HEK293 (cell line): ENCODE data around the gene FKBP9.

Experiments
- CTCF ChIA-PET: fragments of 350-600 bp; formaldehyde crosslinking; extraction: SDS; loops from one replicate; lab custom pipeline; 2021; ENCODE audit warnings: antibody characterized with exemption; lab: Yijun Ruan, JAX
- POLR2A ChIA-PET: fragments of 300-600 bp; formaldehyde crosslinking; extraction: SDS; loops from one replicate; lab custom pipeline; 2020; ENCODE audit warnings: antibody characterized with exemption, inconsistent platforms; lab: Yijun Ruan, JAX
- H3K27ac ChIP-seq: fragments of 200-500 bp; sonication (Bioruptor generic); 2 replicates; pipeline ENCODE4 v1.5.1; 2014; ENCODE audit warnings: low read depth, low read length, control low read depth, inconsistent platforms; ENCODE audit errors: extremely low read depth
- H3K36me3 ChIP-seq, 2 experiments: fragments of 200-500 bp in 1 of 2; sonication (Bioruptor generic) in 1 of 2; 1 replicate in 1 of 2; 2 replicates in 1 of 2; pipeline ENCODE4 v1.5.1; 2014 to 2017; ENCODE audit warnings: inconsistent platforms in 2 of 2, low read length in 2 of 2; ENCODE audit not compliant: control insufficient read depth in 2 of 2, insufficient read depth in 1 of 2
- H3K4me1 ChIP-seq: fragments of 200-500 bp; sonication (Bioruptor generic); 2 replicates; pipeline ENCODE4 v1.5.1; 2014; ENCODE audit warnings: mild to moderate bottlenecking, low read length, inconsistent platforms; ENCODE audit not compliant: control insufficient read depth, insufficient read depth
- H3K4me3 ChIP-seq: 2 replicates; pipeline ENCODE4 v1.5.1; 2011; ENCODE audit warnings: low read depth, mild to moderate bottlenecking, control low read depth, low read length, moderate library complexity
- H3K9me3 ChIP-seq: fragments of 200-500 bp; sonication (Bioruptor generic); 2 replicates; pipeline ENCODE4 v1.5.1; 2014; ENCODE audit warnings: low read depth, low read length, inconsistent platforms; ENCODE audit not compliant: control insufficient read depth, insufficient read depth
- BCL6B ChIP-seq: fragments of 450-650 bp; formaldehyde crosslinking; IDR thresholded peaks from 2 replicates; pipeline ENCODE4 v1.5.1; 2017; ENCODE audit warnings: missing biosample characterization, missing genetic modification characterization
- EGR2 ChIP-seq: fragments of 450-650 bp; formaldehyde crosslinking; IDR thresholded peaks from 2 replicates; pipeline ENCODE4 v1.5.1; 2016; ENCODE audit warnings: low read depth, missing biosample characterization, missing genetic modification characterization
- GFI1B ChIP-seq: fragments of 450-650 bp; formaldehyde crosslinking; IDR thresholded peaks from 2 replicates; pipeline ENCODE4 v1.5.1; 2016; ENCODE audit warnings: missing biosample characterization, missing genetic modification characterization
- GLI2 ChIP-seq: fragments of 450-650 bp; formaldehyde crosslinking; IDR thresholded peaks from 2 replicates; pipeline ENCODE4; 2017; ENCODE audit warnings: missing biosample characterization, missing genetic modification characterization, low read depth, borderline replicate concordance
- HIC1 ChIP-seq: fragments of 450-650 bp; formaldehyde crosslinking; IDR thresholded peaks from 2 replicates; pipeline ENCODE4 v1.5.1; 2016; ENCODE audit warnings: missing biosample characterization, missing genetic modification characterization
- KLF10 ChIP-seq: fragments of 450-650 bp; IDR thresholded peaks from 2 replicates; pipeline ENCODE4 v1.5.1; 2018; ENCODE audit warnings: missing biosample characterization, mild to moderate bottlenecking, missing genetic modification characterization
- PRDM10 ChIP-seq: fragments of 450-650 bp; formaldehyde crosslinking; IDR thresholded peaks from 2 replicates; pipeline ENCODE4 v1.5.1; 2016; ENCODE audit warnings: missing biosample characterization, missing genetic modification characterization
- PRDM6 ChIP-seq: fragments of 450-650 bp; formaldehyde crosslinking; IDR thresholded peaks from 2 replicates; pipeline ENCODE4 v1.5.1; 2017; ENCODE audit warnings: missing biosample characterization, missing genetic modification characterization
- ZBTB1 ChIP-seq: fragments of 450-650 bp; formaldehyde crosslinking; IDR thresholded peaks from 2 replicates; pipeline ENCODE4 v1.5.1; 2016; ENCODE audit warnings: missing biosample characterization, missing genetic modification characterization
- ZBTB17 ChIP-seq: fragments of 450-650 bp; formaldehyde crosslinking; IDR thresholded peaks from 2 replicates; pipeline ENCODE4 v1.5.1; 2016; ENCODE audit warnings: missing biosample characterization, missing genetic modification characterization
- ZBTB21 ChIP-seq: fragments of 450-650 bp; formaldehyde crosslinking; IDR thresholded peaks from 2 replicates; pipeline ENCODE4 v1.5.1; 2017; ENCODE audit warnings: missing biosample characterization, missing genetic modification characterization
- ZBTB8A ChIP-seq: fragments of 450-650 bp; formaldehyde crosslinking; IDR thresholded peaks from 2 replicates; pipeline ENCODE4 v1.5.1; 2016; ENCODE audit warnings: missing biosample characterization, missing genetic modification characterization
- ZEB2 ChIP-seq: fragments of 450-650 bp; formaldehyde crosslinking; IDR thresholded peaks from 2 replicates; pipeline ENCODE4 v1.5.1; 2016; ENCODE audit warnings: missing biosample characterization, missing genetic modification characterization
- ZNF157 ChIP-seq: fragments of 450-650 bp; formaldehyde crosslinking; IDR thresholded peaks from 2 replicates; pipeline ENCODE4 v1.5.1; 2016; ENCODE audit warnings: missing biosample characterization, missing genetic modification characterization
- ZNF16 ChIP-seq: fragments of 450-650 bp; formaldehyde crosslinking; IDR thresholded peaks from 2 replicates; pipeline ENCODE4 v1.5.1; 2016; ENCODE audit warnings: low read depth, missing biosample characterization, missing genetic modification characterization
- ZNF174 ChIP-seq: fragments of 450-650 bp; formaldehyde crosslinking; IDR thresholded peaks from 2 replicates; pipeline ENCODE4 v1.5.0; 2017; ENCODE audit warnings: missing biosample characterization, mild to moderate bottlenecking, missing genetic modification characterization
- ZNF221 ChIP-seq: fragments of 450-650 bp; formaldehyde crosslinking; IDR thresholded peaks from 2 replicates; pipeline ENCODE4 v1.5.1; 2017; ENCODE audit warnings: missing biosample characterization, missing genetic modification characterization, borderline replicate concordance
- ZNF292 ChIP-seq: fragments of 450-650 bp; formaldehyde crosslinking; IDR thresholded peaks from 2 replicates; pipeline ENCODE4 v1.5.1; 2016; ENCODE audit warnings: low read depth, missing biosample characterization, missing genetic modification characterization, borderline replicate concordance
- ZNF350 ChIP-seq: fragments of 450-650 bp; formaldehyde crosslinking; IDR thresholded peaks from 2 replicates; pipeline ENCODE4 v1.5.0; 2017; ENCODE audit warnings: missing biosample characterization, mild to moderate bottlenecking, missing genetic modification characterization
- ZNF488 ChIP-seq: fragments of 450-650 bp; formaldehyde crosslinking; IDR thresholded peaks from 2 replicates; pipeline ENCODE4 v1.5.1; 2016; ENCODE audit warnings: missing biosample characterization, missing genetic modification characterization
- ZNF558 ChIP-seq: fragments of 450-650 bp; formaldehyde crosslinking; IDR thresholded peaks from 2 replicates; pipeline ENCODE4 v1.5.1; 2016; ENCODE audit warnings: missing biosample characterization, missing genetic modification characterization
- ZNF660 ChIP-seq: fragments of 450-650 bp; IDR thresholded peaks from 2 replicates; pipeline ENCODE4 v1.5.1; 2018; ENCODE audit warnings: missing biosample characterization, mild to moderate bottlenecking, missing genetic modification characterization
- ZNF707 ChIP-seq: fragments of 450-650 bp; formaldehyde crosslinking; IDR thresholded peaks from 2 replicates; pipeline ENCODE4 v1.5.1; 2016; ENCODE audit warnings: missing biosample characterization, missing genetic modification characterization

The FKBP9 gene

GRCh38 chr7:33040803-33041516, 83.7 kb downstream of the FKBP9 start (continued):
- TF ChIP-seq PRDM6 (peak; percentile 23; the same call in 1 of the 2 replicates), PRDM10 (0 out of 2 replicates have a peak, but pooled peaks have one; percentile 12), GLI2 (tag by site-specific recombination) (no peak), ZNF157 (tag by site-specific recombination) (no peak), ZBTB17 (tag by site-specific recombination) (peak; percentile 48; the same call in 1 of the 2 replicates), ZEB2 (tag by site-specific recombination) (0 out of 2 replicates have a peak, but pooled peaks have one; percentile 25), ZNF16 (no peak)

GRCh38 chr7:33041631-33042428, 84.6 kb downstream of the FKBP9 start:
- TF ChIP-seq ZBTB1 (tag by site-specific recombination) (no peak), BCL6B (tag by site-specific recombination) (no peak), GFI1B (tag by site-specific recombination) (no peak), ZEB2 (tag by site-specific recombination) (no peak), ZBTB21 (tag by site-specific recombination) (no peak), ZNF660 (tag by site-specific recombination) (no peak), ZNF488 (no peak), EGR2 (tag by site-specific recombination) (no peak), HIC1 (tag by site-specific recombination) (no peak), ZNF558 (tag by site-specific recombination) (no peak), ZNF292 (tag by site-specific recombination) (no peak), KLF10 (tag by site-specific recombination) (no peak), ZNF707 (no peak), ZNF221 (no peak), ZNF350 (no peak), ZBTB8A (tag by site-specific recombination) (no peak), ZNF174 (tag by site-specific recombination) (no peak)
- ChIA-PET CTCF (interaction anchor here (1.1 kb wide), 1 partner anchor 99 kb away, joined by 3 read pairs; no protein-coding TSS in a partner anchor), POLR2A (interaction anchor here (2.0 kb wide), 1 partner anchor 21 kb away, joined by 5 read pairs; the partner anchor contains the start of gene NT5C3A)
- Histone ChIP-seq H3K4me1 (peaks cover 47% of the 10 kb centered on the region), H3K4me3 (no peak overlapping the region), H3K27ac (no peak overlapping the region), H3K9me3 (no peaks in the 10 kb centered on the region), H3K36me3 (no peaks in the 10 kb centered on the region)
